ENCODE measurements around the gene TRIM41. TPM values are rescaled to one million over a fixed set of nuclear protein-coding genes. Genes with fewer than 3 reads are reported as not detected.

TRIM41 gene
- total and polyA plus RNA-seq, 9 of the 15 experiments (the other 6 are each of a cell fraction or from before 2014, with no cell fraction given) = 1.8 to 47.6 (median 20.9) TPM

- TF ChIP-seq SFPQ (IDR thresholded peaks at IDR 0.05; ENCODE audit: low read depth, low read length) (no peak), CEBPB (tag; IDR thresholded peaks at IDR 0.05) (peak; percentile 53; the same call in 1 of the 2 replicates), ZNF584 (CRISPR knock-in tag; IDR thresholded peaks at IDR 0.05; ENCODE audit: low read depth) (peak; percentile 92), MTA2 (IDR thresholded peaks at IDR 0.05; ENCODE audit: low read depth) (no peak), ZNF57 (CRISPR knock-in tag; IDR thresholded peaks at IDR 0.05) (no peak), FOXA3 (CRISPR knock-in tag; conservative IDR thresholded peaks at IDR 0.05 in 1 of 2, IDR thresholded peaks at IDR 0.05 in 1 of 2) (peak; percentile 90 to 94), AFF4 (CRISPR knock-in tag; IDR thresholded peaks at IDR 0.05) (peak; percentile 10), TARDBP (IDR thresholded peaks at IDR 0.05) (peak; percentile 74), ZNF511 (CRISPR knock-in tag; IDR thresholded peaks at IDR 0.05) (peak; percentile 56; the same call in 1 of the 2 replicates), L3MBTL2 (IDR thresholded peaks at IDR 0.05) (peak; percentile 88; the same call in 1 of the 2 replicates), MCM5 (IDR thresholded peaks at IDR 0.05; ENCODE audit: low read depth) (no peak), ZNF445 (CRISPR knock-in tag; IDR thresholded peaks at IDR 0.05; ENCODE audit: low read depth) (no peak), SP2 (IDR thresholded peaks at IDR 0.05; ENCODE audit: extremely low read depth, low read depth, low read length, poor library complexity, severe bottlenecking) (no peak), SMARCA4 (IDR thresholded peaks at IDR 0.05) (no peak), ZBTB1 (CRISPR knock-in tag; IDR thresholded peaks at IDR 0.05; ENCODE audit: borderline replicate concordance, low read depth) (peak; percentile 58; the same call in 1 of the 2 replicates), ELF4 (CRISPR knock-in tag; IDR thresholded peaks at IDR 0.05) (no peak), KLF16 (IDR thresholded peaks at IDR 0.05) (no peak), CEBPG (CRISPR knock-in tag; IDR thresholded peaks at IDR 0.05) (no peak), CEBPG (tag; conservative IDR thresholded peaks at IDR 0.05 in 1 of 2, IDR thresholded peaks at IDR 0.05 in 1 of 2) (peak in 1 of 2 experiments; percentile 35; a peak in 2 of 4 replicates)
These were observed 1.1 kb upstream of the TRIM41 start (continued) for GRCh38 chr5:181221792-181222629.

Data from K562 (cell line).